ENCODE data around the gene KLF4. TPM values are rescaled to one million over a fixed set of nuclear protein-coding genes. Genes with fewer than 3 reads are reported as not detected.
"Not testable (repeated sequence)": the region's sequence is repeated elsewhere in the genome, so short reads cannot be mapped to it uniquely, and the experiment has no call there.

KLF4 gene
- polyA plus RNA-seq, 1 donor (not counting 4 experiments of a cell fraction or from before 2014, with no cell fraction given) = 37.1 TPM

GRCh38 chr9:107502464-107502863 lies 12.9 kb upstream of the KLF4 start:
- TF ChIP-seq CTCF (optimal IDR thresholded peaks at IDR 0.05 in 1 of 3, IDR thresholded peaks at IDR 0.05 in 1 of 3, conservative IDR thresholded peaks at IDR 0.05 in 1 of 3; ENCODE audit: extremely low read depth in 1 of 3, insufficient read depth in 2 of 3, low read length in 3 of 3) (no peak), EZH2 (IDR thresholded peaks at IDR 0.05; ENCODE audit: low read length) (no peak)
- dilution Hi-C loops (cut with MboI; ENCODE audit: extremely low pct_ligation_motif_present, low sequenced_read_pairs) = no loop called here
- H3K9ac ChIP-seq (ENCODE audit: control insufficient read depth, extremely low read depth, insufficient read depth, low read length) = no peak overlapping the region

GRCh38 chr9:107500421-107501200 lies 11.0 kb upstream of the KLF4 start:
- H2AFZ ChIP-seq (ENCODE audit: control insufficient read depth, low read length); H4K20me1 ChIP-seq (ENCODE audit: control insufficient read depth, extremely low read depth, insufficient read depth, low read length); dilution Hi-C loops (cut with MboI; ENCODE audit: extremely low pct_ligation_motif_present, low sequenced_read_pairs); DNase-seq (ENCODE audit: low read depth, low spot score); H3K27me3 ChIP-seq (ENCODE audit: control insufficient read depth, extremely low read depth, insufficient read depth, low read length); H3K4me2 ChIP-seq (ENCODE audit: control insufficient read depth, extremely low read depth, insufficient read depth, low read depth, low read length); H3K36me3 ChIP-seq (ENCODE audit: control insufficient read depth in 2 of 2, extremely low read depth in 1 of 2, insufficient read depth in 2 of 2, low read length in 2 of 2); H3K9ac ChIP-seq (ENCODE audit: control insufficient read depth, extremely low read depth, insufficient read depth, low read length); H3K4me1 ChIP-seq (ENCODE audit: control insufficient read depth, extremely low read depth, insufficient read depth, low read length); FAIRE-seq; H3K9me1 ChIP-seq (ENCODE audit: control insufficient read depth, extremely low read depth, insufficient read depth, low read length); H3K27ac ChIP-seq (ENCODE audit: control insufficient read depth, insufficient read depth, low read length); H3K4me3 ChIP-seq (ENCODE audit: control insufficient read depth in 2 of 3, extremely low read depth in 1 of 3, insufficient read depth in 2 of 3, low read depth in 1 of 3, low read length in 3 of 3); H3K79me2 ChIP-seq (ENCODE audit: control insufficient read depth, insufficient read depth, low read length); H3K9me3 ChIP-seq (ENCODE audit: control insufficient read depth, low read depth, low read length): not testable (repeated sequence)

More at GRCh38 chr9:107502464-107502863, 12.9 kb upstream of the KLF4 start:
- FAIRE-seq (no peak), DNase-seq (ENCODE audit: low read depth, low spot score) (no peak)
- no peaks in the 10 kb centered on the region for H3K27me3 ChIP-seq (ENCODE audit: control insufficient read depth, extremely low read depth, insufficient read depth, low read length)
- no peaks in the 10 kb centered on the region for H3K9me1 ChIP-seq (ENCODE audit: control insufficient read depth, extremely low read depth, insufficient read depth, low read length)
- no peak overlapping the region for H3K27ac ChIP-seq (ENCODE audit: control insufficient read depth, insufficient read depth, low read length)
- no peaks in the 10 kb centered on the region for H3K79me2 ChIP-seq (ENCODE audit: control insufficient read depth, insufficient read depth, low read length)
- H3K9me3 ChIP-seq (ENCODE audit: control insufficient read depth, low read depth, low read length) = no peaks in the 10 kb centered on the region
- H3K4me3 ChIP-seq (ENCODE audit: control insufficient read depth in 2 of 3, extremely low read depth in 1 of 3, insufficient read depth in 2 of 3, low read depth in 1 of 3, low read length in 3 of 3) = no peak overlapping the region
- H3K4me2 ChIP-seq (ENCODE audit: control insufficient read depth, extremely low read depth, insufficient read depth, low read depth, low read length) = no peak overlapping the region
- no peaks in the 10 kb centered on the region for H3K36me3 ChIP-seq (ENCODE audit: control insufficient read depth in 2 of 2, extremely low read depth in 1 of 2, insufficient read depth in 2 of 2, low read length in 2 of 2)
- H4K20me1 ChIP-seq (ENCODE audit: control insufficient read depth, extremely low read depth, insufficient read depth, low read length) = no peaks in the 10 kb centered on the region
- H3K4me1 ChIP-seq (ENCODE audit: control insufficient read depth, extremely low read depth, insufficient read depth, low read length) = peaks cover 5% of the 10 kb centered on the region
- no peak overlapping the region for H2AFZ ChIP-seq (ENCODE audit: control insufficient read depth, low read length)

- Histone ChIP-seq H3K36me3 (ENCODE audit: control insufficient read depth in 2 of 2, extremely low read depth in 1 of 2, insufficient read depth in 2 of 2, low read length in 2 of 2) (no peaks in the 10 kb centered on the region), H3K4me3 (ENCODE audit: control insufficient read depth in 2 of 3, extremely low read depth in 1 of 3, insufficient read depth in 2 of 3, low read depth in 1 of 3, low read length in 3 of 3) (no peak overlapping the region), H3K4me1 (ENCODE audit: control insufficient read depth, extremely low read depth, insufficient read depth, low read length) (no peaks in the 10 kb centered on the region), H3K9ac (ENCODE audit: control insufficient read depth, extremely low read depth, insufficient read depth, low read length) (no peak overlapping the region), H3K9me3 (ENCODE audit: control insufficient read depth, low read depth, low read length) (no peaks in the 10 kb centered on the region), H3K27ac (ENCODE audit: control insufficient read depth, insufficient read depth, low read length) (no peak overlapping the region), H3K79me2 (ENCODE audit: control insufficient read depth, insufficient read depth, low read length) (no peaks in the 10 kb centered on the region), H2AFZ (ENCODE audit: control insufficient read depth, low read length) (no peak overlapping the region), H3K9me1 (ENCODE audit: control insufficient read depth, extremely low read depth, insufficient read depth, low read length) (no peaks in the 10 kb centered on the region), H4K20me1 (ENCODE audit: control insufficient read depth, extremely low read depth, insufficient read depth, low read length) (no peaks in the 10 kb centered on the region), H3K27me3 (ENCODE audit: control insufficient read depth, extremely low read depth, insufficient read depth, low read length) (no peaks in the 10 kb centered on the region), H3K4me2 (ENCODE audit: control insufficient read depth, extremely low read depth, insufficient read depth, low read depth, low read length) (no peak overlapping the region)
- TF ChIP-seq EZH2 (IDR thresholded peaks at IDR 0.05; ENCODE audit: low read length) (no peak), CTCF (optimal IDR thresholded peaks at IDR 0.05 in 1 of 3, IDR thresholded peaks at IDR 0.05 in 1 of 3, conservative IDR thresholded peaks at IDR 0.05 in 1 of 3; ENCODE audit: extremely low read depth in 1 of 3, insufficient read depth in 2 of 3, low read length in 3 of 3) (no peak)
- FAIRE-seq = no peak
- dilution Hi-C loops (cut with MboI; ENCODE audit: extremely low pct_ligation_motif_present, low sequenced_read_pairs) = no loop called here
- DNase-seq (ENCODE audit: low read depth, low spot score) = no peak
Observed at GRCh38 chr9:107496976-107497375, 7.4 kb upstream of the KLF4 start.

Data from keratinocyte (primary cell).